D721Med (cell line): ENCODE results near the gene CYP27C1.

ENCODE experiments used
- DNase-seq: peaks from one replicate; pipeline ENCODE4 v3.0.0; 2011; ENCODE audit warnings: low spot score; ENCODE audit not compliant: insufficient read length
- FAIRE-seq: peaks from 2 replicates; lab custom pipeline; 2011; peaks lifted over from hg19 to GRCh38; lab: Jason Lieb, UNC
- TF ChIP-seq, protein P1 (sequence below): IDR thresholded peaks from 2 replicates; pipeline ENCODE4 v1.5.1; 2012; ENCODE audit warnings: mild to moderate bottlenecking, control low read depth; ENCODE audit not compliant: insufficient read depth; ENCODE audit errors: missing control alignments

Gene CYP27C1

GRCh38 chr2:127191331-127192219 lies 28.5 kb downstream of the CYP27C1 start:
- TF ChIP-seq, protein P1, sequence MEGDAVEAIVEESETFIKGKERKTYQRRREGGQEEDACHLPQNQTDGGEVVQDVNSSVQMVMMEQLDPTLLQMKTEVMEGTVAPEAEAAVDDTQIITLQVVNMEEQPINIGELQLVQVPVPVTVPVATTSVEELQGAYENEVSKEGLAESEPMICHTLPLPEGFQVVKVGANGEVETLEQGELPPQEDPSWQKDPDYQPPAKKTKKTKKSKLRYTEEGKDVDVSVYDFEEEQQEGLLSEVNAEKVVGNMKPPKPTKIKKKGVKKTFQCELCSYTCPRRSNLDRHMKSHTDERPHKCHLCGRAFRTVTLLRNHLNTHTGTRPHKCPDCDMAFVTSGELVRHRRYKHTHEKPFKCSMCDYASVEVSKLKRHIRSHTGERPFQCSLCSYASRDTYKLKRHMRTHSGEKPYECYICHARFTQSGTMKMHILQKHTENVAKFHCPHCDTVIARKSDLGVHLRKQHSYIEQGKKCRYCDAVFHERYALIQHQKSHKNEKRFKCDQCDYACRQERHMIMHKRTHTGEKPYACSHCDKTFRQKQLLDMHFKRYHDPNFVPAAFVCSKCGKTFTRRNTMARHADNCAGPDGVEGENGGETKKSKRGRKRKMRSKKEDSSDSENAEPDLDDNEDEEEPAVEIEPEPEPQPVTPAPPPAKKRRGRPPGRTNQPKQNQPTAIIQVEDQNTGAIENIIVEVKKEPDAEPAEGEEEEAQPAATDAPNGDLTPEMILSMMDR, result no peak
- FAIRE-seq (no peak), DNase-seq (no peak)

GRCh38 chr2:127188797-127189196 lies 31.3 kb downstream of the CYP27C1 start:
- TF ChIP-seq, protein P1, result no peak
- DNase-seq (no peak), FAIRE-seq (no peak)

- DNase-seq (no peak), FAIRE-seq (no peak)
- TF ChIP-seq, protein P1, result no peak
Observed at GRCh38 chr2:127187831-127188230, 32.3 kb downstream of the CYP27C1 start.

GRCh38 chr2:127187081-127187775 lies 32.9 kb downstream of the CYP27C1 start:
- no peak for FAIRE-seq
- TF ChIP-seq, protein P1, result no peak
- DNase-seq, result no peak

DNA sequence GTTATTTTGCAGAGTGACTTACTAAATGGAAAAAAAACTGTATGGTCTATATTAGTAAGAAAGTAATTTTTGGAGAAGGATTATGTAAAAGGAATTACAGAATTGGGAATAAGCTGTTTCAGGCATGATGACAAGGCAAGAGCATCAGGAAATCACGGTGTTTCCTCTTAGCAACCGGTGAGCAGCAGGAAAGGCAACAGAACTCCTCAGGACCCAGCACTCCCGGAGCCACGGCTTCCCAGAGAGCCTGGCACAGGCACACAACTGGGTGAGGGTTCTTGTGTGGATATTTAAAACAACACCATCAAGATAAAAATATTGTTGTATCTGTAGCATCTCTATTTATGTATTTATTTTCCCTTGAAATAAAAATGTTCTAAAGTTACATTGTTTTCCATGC lies 34.4 kb downstream of the CYP27C1 start:
- TF ChIP-seq, protein P1, result no peak
- DNase-seq (no peak), FAIRE-seq (no peak)

- FAIRE-seq (no peak), DNase-seq (no peak)
- TF ChIP-seq, protein P1, result no peak
Observed at GRCh38 chr2:127185093-127185492, 35.0 kb downstream of the CYP27C1 start.

GRCh38 chr2:127183771-127184170 lies 36.3 kb downstream of the CYP27C1 start:
- TF ChIP-seq, protein P1, result no peak
- no peak for FAIRE-seq
- no peak for DNase-seq
